Activated CD4-positive, alpha-beta T cell treated with anti-CD3 and anti-CD28 coated beads for 1 hour (primary cell): Measurements from ENCODE around the gene ZNF426.
A peak's percentile ranks its signal among the peaks of the same experiment; 100 is the strongest.
"Not testable (repeated sequence)": the region's sequence is repeated elsewhere in the genome, so short reads cannot be mapped to it uniquely, and the experiment has no call there.

Experiments
- DNase-seq: peaks from one replicate; pipeline ENCODE4 v3.0.0-alpha.2; 2020

The ZNF426 gene

DNA sequence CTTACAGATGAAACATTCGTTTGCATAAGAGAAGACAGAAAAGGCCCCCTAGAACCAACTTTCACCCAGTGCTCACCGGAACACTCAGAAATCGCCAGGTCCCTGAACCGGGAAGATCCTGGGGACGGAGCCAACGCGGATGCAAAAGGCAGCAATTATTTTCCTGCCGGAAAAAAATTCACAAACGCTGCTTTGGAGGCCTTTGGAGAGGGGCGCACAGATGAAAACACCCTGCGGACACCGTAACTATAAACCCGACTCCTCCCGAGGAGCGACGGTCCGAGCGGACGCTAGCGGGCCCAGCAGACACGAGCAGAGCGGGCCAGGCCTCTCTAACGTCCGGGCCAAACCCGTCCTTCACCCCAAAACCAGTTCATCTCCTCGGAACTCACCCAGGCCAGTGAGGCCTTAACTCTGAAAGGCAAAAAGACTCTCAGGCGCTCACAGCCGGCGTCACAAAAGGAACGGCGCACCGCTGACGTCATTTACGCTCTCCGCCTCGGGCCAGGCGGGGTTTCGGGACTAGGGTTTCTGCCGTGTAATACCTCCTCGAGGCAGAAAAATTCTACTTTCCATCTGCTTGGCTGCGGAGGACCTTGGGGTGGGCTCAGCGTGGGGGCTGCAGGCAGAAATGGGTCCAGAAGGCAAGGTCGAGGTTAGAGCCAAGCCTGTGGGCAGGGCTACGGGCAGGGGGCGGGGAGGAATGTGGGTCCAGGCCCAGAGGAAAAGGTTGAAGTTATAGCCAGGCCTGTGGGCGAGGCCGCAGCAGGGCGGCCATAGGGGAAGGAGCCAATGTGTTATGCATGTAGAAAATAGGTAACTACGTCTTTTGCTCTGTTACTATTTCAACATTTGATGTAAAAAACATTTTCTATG, at the start of gene ZNF426:
TSS of gene ZNF426 (minus strand) at position 463 of the 876 bp plus-strand sequence. CDS start 2,413 bp downstream, outside the sequence.
- peak; percentile 79 for DNase-seq

- DNase-seq = peak; percentile 60
These were observed 48.3 kb upstream of the ZNF426 start for GRCh38 chr19:9586764-9587163.

DNA sequence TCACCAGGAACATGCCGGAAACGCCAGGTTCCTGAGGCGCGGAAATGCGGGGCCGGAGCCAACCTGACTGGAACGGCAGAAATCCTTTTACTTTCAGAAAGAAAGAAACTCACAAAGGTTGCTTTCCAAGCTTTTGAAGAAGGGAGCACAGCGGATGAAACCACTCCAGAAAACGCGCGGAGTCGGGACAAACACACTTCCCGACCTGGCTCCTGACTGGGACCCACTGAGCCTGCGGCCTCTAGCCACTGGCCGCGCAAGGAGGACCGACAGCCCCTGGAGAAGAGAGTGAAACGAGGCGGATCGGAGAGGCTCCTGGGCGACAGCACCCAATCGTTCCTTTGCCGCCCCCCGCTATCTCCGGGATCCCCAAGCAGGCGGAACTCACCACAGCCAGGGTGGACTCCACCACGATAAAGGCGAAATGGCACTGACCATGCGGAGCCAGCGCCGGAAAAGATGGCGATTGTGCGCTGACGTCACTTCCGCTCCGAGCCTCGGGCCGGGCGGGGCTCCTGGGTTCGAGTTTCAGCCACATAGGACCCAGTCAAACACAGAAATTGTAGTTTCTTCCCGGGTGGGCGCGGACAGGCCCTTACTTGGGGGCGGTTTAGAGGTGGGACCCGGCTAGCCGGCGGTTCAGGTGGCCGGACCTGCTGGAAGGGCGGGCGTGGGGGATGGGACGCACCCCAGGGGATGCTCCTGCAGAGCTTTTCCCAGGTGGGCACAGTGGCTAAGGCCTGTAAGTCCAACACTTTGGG, 45.8 kb upstream of the ZNF426 start, which contains the start of gene ZNF121:
TSS of gene ZNF121 (minus strand) at position 432 of the 761 bp plus-strand sequence. CDS start 16,407 bp downstream, outside the sequence.
- peak; percentile 71 for DNase-seq

GRCh38 chr19:9582081-9582725, 43.8 kb upstream of the ZNF426 start:
- not testable (repeated sequence) for DNase-seq

DNA sequence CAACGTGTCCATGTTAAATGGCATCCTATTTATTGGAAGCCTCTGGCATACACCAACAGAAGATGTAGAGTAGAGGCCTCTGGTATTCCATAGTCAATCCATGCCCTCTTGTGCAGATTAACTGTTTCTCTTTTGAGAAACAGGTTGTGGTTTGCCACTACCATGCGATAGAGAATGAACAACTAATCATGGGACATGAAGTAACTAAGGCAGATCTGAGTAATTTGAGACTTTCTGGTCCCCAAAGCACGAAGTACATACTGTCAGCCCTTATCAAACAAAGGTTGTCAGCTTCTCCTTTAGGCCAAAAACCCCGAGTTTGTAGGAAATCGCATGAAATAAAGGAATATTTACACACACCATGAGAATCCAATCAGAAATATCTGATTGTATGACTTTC, 42.3 kb upstream of the ZNF426 start:
- no peak for DNase-seq

GRCh38 chr19:9570255-9570654, 31.8 kb upstream of the ZNF426 start:
- DNase-seq = no peak

GRCh38 chr19:9566729-9567128, 28.3 kb upstream of the ZNF426 start:
- no peak for DNase-seq

DNA sequence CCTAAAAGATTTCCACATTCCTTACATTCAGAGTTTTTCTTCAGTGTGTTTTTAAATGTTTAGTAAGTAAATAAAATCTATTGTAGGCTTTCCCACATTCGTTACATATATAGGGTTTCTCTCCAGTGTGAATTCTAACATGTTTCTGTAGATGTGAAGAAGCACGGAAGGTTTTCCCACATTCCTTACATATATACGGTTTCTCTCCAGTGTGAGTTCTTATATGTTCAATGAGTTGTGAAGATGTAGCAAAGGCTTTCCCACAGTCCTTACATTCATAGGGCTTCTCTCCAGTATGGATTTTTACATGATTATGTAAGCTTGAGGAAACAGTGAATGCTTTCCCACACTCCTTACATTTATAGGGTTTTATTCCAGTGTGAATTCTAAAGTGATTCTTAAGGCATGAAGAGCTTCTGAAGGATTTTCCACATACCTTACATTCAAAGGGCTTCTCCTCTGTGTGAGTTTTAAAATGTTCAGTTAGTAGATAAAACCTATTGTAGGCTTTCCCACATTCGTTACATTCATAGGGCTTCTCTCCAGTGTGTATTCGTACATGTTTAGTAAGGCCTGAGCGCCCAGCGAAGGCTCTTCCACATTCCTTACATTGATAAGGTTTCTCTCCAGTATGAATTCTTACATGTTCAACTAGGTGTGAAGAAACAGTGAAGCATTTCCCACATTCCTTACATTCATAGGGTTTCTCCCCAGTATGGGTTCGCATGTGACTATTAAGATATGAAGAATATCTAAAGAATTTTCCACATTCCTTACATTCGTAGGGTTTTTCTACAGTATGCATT, 27.7 kb upstream of the ZNF426 start:
- DNase-seq = no peak

GRCh38 chr19:9552536-9553274, 14.3 kb upstream of the ZNF426 start:
- no peak for DNase-seq

GRCh38 chr19:9547870-9548269, 9.4 kb upstream of the ZNF426 start:
- DNase-seq = no peak

DNA sequence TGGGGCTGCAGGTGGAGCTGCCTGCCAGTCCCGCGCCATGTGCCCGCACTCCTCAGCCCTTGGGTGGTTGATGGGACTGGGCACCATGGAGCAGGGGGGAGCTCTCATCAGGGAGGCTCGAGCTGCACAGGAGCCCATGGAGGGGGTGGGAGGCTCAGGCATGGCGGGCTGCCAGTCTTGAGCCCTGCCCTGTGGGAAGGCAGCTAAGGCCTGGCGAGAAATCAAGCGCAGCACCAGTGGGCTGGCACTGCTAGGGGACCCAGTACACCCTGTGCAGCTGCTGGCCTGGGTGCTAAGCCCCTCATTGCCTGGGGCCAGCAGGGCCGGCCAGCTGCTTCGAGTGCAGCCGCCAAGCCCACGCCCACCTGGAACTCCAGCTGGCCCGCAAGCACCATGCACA, 2.8 kb upstream of the ZNF426 start:
- not testable (repeated sequence) for DNase-seq

DNA sequence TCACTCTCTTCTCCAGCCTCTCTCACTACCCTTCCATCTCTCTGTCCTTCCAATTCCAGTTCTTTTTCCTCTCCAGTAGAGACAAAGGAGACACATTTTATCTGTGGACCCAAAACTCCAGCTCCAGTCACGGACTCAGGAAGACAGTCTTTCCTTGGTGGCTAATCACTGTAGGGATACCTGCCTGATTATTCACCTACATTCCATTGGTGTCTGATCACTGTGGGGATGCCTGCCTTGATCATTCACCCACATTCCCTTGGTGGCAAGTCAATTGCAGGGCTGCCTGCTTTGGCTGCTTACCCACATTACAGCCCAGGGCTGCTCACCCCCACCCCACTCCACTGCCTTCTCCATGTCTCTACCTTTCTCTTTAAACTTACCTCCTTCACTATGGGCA, 1.5 kb upstream of the ZNF426 start:
- not testable (repeated sequence) for DNase-seq

DNA sequence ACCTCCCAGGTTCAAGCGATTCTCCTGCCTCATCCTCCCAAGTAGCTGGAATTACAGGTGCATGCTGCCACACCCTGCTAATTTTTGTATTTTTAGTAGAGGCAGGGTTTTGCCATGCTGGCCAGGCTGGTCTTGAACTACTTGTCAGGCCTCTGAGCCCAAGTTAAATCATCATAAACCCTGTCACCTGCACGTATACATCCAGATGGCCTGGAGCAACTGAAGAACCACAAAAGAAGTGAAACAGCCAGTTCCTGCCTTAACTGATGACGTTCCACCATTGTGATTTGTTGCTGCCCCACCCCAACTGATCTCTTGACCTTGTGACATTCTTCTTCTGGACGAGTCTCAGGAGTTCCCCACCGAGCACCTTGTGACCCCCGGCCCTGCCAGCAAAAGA, 756 bp upstream of the ZNF426 start:
- DNase-seq = not testable (repeated sequence)

- no peak for DNase-seq
These were observed 2.5 kb downstream of the ZNF426 start for GRCh38 chr19:9535934-9536333.

GRCh38 chr19:9531933-9532332, 6.5 kb downstream of the ZNF426 start:
- DNase-seq = no peak

DNA sequence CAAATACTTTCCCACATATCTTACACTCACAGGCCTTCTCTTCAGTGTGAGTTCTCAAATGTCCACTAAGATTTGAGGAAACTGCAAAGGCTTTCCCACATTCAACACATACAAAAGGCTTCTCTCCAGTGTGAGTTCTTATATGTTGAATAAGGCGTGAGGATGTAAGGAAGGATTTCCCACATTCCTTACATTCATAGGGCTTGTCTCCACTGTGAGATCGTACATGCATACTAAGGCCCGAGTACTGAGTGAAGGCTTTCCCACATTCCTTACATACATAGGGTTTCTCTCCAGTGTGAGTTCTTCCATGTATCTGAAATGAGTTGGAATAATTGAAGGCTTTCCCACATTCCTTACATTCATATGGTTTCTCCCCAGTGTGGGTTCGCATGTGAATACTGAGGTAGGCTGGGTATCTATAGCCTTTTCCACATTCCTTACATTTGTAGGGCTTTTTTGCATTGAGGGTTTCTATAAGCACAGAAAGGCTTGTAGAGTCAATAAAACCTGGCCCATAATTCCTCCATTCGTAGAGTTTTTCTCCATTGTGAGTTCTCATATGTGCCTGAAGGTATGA, 9.6 kb downstream of the ZNF426 start:
- DNase-seq = no peak

DNA sequence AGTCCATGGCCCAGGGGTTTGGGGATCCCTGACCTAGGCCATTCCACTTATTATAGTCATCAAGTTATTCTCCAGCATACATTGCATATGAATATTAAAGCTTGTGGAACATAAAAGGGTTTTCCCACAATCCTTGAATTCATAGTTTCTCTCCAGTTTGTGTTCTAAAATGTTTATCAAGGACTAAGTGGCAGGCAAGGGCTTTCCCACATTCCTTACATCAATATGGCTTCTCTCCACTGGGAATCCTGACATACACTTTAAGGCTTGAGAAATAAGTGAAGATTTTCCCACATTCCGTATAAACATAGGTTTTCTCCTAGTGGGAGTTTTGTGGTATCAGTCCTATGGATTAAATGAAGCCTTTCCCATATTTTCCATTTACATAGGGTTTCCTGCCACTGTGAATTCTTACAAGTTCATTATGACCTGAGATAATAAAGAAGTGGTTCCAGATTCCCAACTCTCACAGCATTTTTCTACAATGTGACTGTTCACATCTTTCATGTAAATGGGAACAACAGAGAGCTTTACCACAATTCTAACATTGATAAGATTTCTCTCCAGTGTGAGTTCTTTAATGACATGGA, 14.5 kb downstream of the ZNF426 start:
- DNase-seq = no peak

DNA sequence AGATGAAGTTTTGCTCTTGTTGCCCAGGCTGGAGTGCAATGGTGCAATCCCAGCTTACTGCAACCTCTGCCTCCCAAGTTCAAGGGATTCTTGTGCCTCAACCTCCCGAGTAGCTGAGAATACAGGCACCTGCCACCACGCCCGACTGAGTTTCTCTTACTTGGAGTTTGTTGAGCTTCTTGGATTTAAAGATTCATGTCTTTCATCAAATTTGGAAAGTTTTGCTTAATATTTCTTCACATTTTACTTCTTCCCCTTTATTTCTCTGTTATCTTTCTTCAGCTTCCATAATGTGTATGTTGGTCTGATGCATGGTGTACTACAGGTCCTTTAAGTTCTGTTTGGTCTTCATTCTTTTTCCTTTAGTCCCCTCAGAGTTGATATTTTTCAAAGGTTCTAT, 31.2 kb downstream of the ZNF426 start:
- DNase-seq = no peak

GRCh38 chr19:9500796-9501195, 37.6 kb downstream of the ZNF426 start:
- DNase-seq = no peak

DNA sequence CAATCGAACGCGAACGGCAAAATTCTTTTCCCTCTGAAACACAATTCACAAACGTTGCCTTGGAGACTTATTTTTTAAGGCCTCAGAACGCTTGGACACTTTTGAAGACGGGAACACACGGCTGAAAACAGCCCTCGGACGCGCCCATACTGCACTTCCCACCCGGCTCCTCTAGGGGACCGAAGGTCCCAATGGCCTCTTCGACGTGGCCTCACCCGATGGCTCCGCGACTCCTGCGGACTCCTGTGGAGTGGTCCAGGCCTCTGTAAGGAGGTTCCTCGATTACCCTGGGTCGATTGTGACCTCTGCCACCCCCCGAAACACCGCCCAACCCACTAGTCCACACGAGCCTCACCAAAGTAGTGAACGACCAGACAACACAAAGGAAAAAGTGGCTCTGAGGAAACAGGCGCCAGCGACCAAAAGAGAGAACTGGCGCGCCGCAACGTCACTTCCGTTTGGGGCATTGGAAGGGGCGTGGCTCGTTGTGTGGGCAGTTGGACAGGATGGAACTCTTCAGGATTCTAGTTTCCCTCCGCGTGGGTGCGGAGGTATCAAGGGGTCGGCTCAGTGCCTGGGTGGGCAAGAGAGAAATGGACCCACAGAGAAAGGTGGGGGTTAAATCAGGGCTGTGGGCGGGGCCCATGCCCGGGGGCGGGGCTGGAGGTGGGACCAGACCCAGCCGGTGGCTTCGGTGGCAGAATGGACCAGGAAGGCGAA, 40.1 kb downstream of the ZNF426 start, which contains the start of gene ZNF560:
TSS of gene ZNF560 (minus strand) at position 434 of the 720 bp plus-strand sequence. CDS start 23,303 bp downstream, outside the sequence.
- no peak for DNase-seq
